Measurements from ENCODE around the gene APCDD1L.

Gene APCDD1L

GRCh38 chr20:58497724-58498469 is 17.3 kb downstream of the APCDD1L start:
- Mint-ChIP-seq H3K4me3 (no peak overlapping the region), H3K4me1 (ENCODE audit: low read depth in 2 of 2) (no peaks in the 10 kb centered on the region), H3K27me3 (peaks cover 8 to 33% of the 10 kb centered on the region in 2 donors), H3K27ac (no peak overlapping the region), H3K36me3 (ENCODE audit: insufficient read depth) (no peaks in the 10 kb centered on the region), H3K9me3 (no peaks in the 10 kb centered on the region)
- DNase-seq (no peak), ATAC-seq (replicated peaks) (no peak)

- Mint-ChIP-seq H3K27me3 (peaks cover 8 to 31% of the 10 kb centered on the region in 2 donors), H3K4me3 (no peak overlapping the region), H3K4me1 (ENCODE audit: low read depth in 2 of 2) (no peaks in the 10 kb centered on the region), H3K9me3 (no peaks in the 10 kb centered on the region), H3K27ac (no peak overlapping the region), H3K36me3 (ENCODE audit: insufficient read depth) (no peaks in the 10 kb centered on the region)
- DNase-seq (no peak), ATAC-seq (replicated peaks) (no peak)
These were observed 18.0 kb downstream of the APCDD1L start for GRCh38 chr20:58497076-58497641.

GRCh38 chr20:58496429-58496769 is 18.8 kb downstream of the APCDD1L start:
- ATAC-seq (replicated peaks) (no peak), DNase-seq (no peak)
- Mint-ChIP-seq H3K36me3 (ENCODE audit: insufficient read depth) (no peaks in the 10 kb centered on the region), H3K27ac (no peak overlapping the region), H3K4me3 (no peak overlapping the region), H3K27me3 (peaks cover 8 to 23% of the 10 kb centered on the region in 2 donors), H3K9me3 (no peaks in the 10 kb centered on the region), H3K4me1 (ENCODE audit: low read depth in 2 of 2) (no peaks in the 10 kb centered on the region)

GRCh38 chr20:58495623-58496428 is 19.4 kb downstream of the APCDD1L start:
- no peaks in the 10 kb centered on the region for H3K36me3 Mint-ChIP-seq (ENCODE audit: insufficient read depth)
- H3K27ac Mint-ChIP-seq, result no peak overlapping the region
- DNase-seq, result no peak
- no peak for ATAC-seq (replicated peaks)
- H3K27me3 Mint-ChIP-seq, result peaks cover 8 to 17% of the 10 kb centered on the region in 2 donors
- no peaks in the 10 kb centered on the region for H3K9me3 Mint-ChIP-seq
- H3K4me1 Mint-ChIP-seq (ENCODE audit: low read depth in 2 of 2), result no peaks in the 10 kb centered on the region
- H3K4me3 Mint-ChIP-seq, result no peak overlapping the region

- no peak overlapping the region for H3K4me3 Mint-ChIP-seq
- no peaks in the 10 kb centered on the region for H3K36me3 Mint-ChIP-seq (ENCODE audit: insufficient read depth)
- H3K27ac Mint-ChIP-seq, result no peak overlapping the region
- H3K4me1 Mint-ChIP-seq (ENCODE audit: low read depth in 2 of 2), result no peaks in the 10 kb centered on the region
- ATAC-seq (replicated peaks) (no peak), DNase-seq (no peak)
- H3K9me3 Mint-ChIP-seq, result no peaks in the 10 kb centered on the region
- peaks cover 8 to 10% of the 10 kb centered on the region in 2 donors for H3K27me3 Mint-ChIP-seq
These were observed 20.1 kb downstream of the APCDD1L start for GRCh38 chr20:58494923-58495622.

GRCh38 chr20:58492795-58493524 is 22.2 kb downstream of the APCDD1L start:
- DNase-seq (no peak), ATAC-seq (replicated peaks) (no peak)
- H3K4me3 Mint-ChIP-seq, result no peak overlapping the region
- H3K36me3 Mint-ChIP-seq (ENCODE audit: insufficient read depth), result no peaks in the 10 kb centered on the region
- peaks cover 0 to 8% of the 10 kb centered on the region in 2 donors for H3K27me3 Mint-ChIP-seq
- no peak overlapping the region for H3K27ac Mint-ChIP-seq
- no peaks in the 10 kb centered on the region for H3K4me1 Mint-ChIP-seq (ENCODE audit: low read depth in 2 of 2)
- no peaks in the 10 kb centered on the region for H3K9me3 Mint-ChIP-seq

- Mint-ChIP-seq H3K4me3 (no peak overlapping the region), H3K27ac (no peak overlapping the region), H3K27me3 (peaks cover 0 to 8% of the 10 kb centered on the region in 2 donors), H3K4me1 (ENCODE audit: low read depth in 2 of 2) (no peaks in the 10 kb centered on the region), H3K9me3 (no peaks in the 10 kb centered on the region), H3K36me3 (ENCODE audit: insufficient read depth) (no peaks in the 10 kb centered on the region)
- no peak for DNase-seq
- no peak for ATAC-seq (replicated peaks)
These were observed 23.0 kb downstream of the APCDD1L start for GRCh38 chr20:58492074-58492718.

- Mint-ChIP-seq H3K27me3 (peaks cover 25 to 33% of the 10 kb centered on the region in 2 donors), H3K4me3 (no peak overlapping the region), H3K4me1 (ENCODE audit: low read depth in 2 of 2) (peaks cover 0 to 1% of the 10 kb centered on the region in 2 donors), H3K36me3 (ENCODE audit: insufficient read depth) (no peaks in the 10 kb centered on the region), H3K27ac (no peak overlapping the region), H3K9me3 (peaks cover 3 to 12% of the 10 kb centered on the region in 2 donors)
- ATAC-seq (replicated peaks), result no peak
- DNase-seq, result no peak
These were observed 29.0 kb downstream of the APCDD1L start for GRCh38 chr20:58486207-58486606.

- ATAC-seq (replicated peaks) (no peak), DNase-seq (no peak)
- peaks cover 27 to 41% of the 10 kb centered on the region in 2 donors for H3K27me3 Mint-ChIP-seq
- H3K4me3 Mint-ChIP-seq, result no peak overlapping the region
- peaks cover 0 to 2% of the 10 kb centered on the region in 2 donors for H3K4me1 Mint-ChIP-seq (ENCODE audit: low read depth in 2 of 2)
- no peak overlapping the region for H3K27ac Mint-ChIP-seq
- peaks cover 3 to 12% of the 10 kb centered on the region in 2 donors for H3K9me3 Mint-ChIP-seq
- no peaks in the 10 kb centered on the region for H3K36me3 Mint-ChIP-seq (ENCODE audit: insufficient read depth)
These were observed 29.8 kb downstream of the APCDD1L start for GRCh38 chr20:58485393-58485792.

GRCh38 chr20:58483470-58483869 is 31.7 kb downstream of the APCDD1L start:
- ATAC-seq (replicated peaks) (no peak), DNase-seq (no peak)
- Mint-ChIP-seq H3K27ac (no peak overlapping the region), H3K36me3 (ENCODE audit: insufficient read depth) (no peaks in the 10 kb centered on the region), H3K4me1 (ENCODE audit: low read depth in 2 of 2) (peaks cover 0 to 2% of the 10 kb centered on the region in 2 donors), H3K27me3 (peaks cover 27 to 46% of the 10 kb centered on the region in 2 donors), H3K4me3 (no peak overlapping the region), H3K9me3 (peaks cover 3 to 12% of the 10 kb centered on the region in 2 donors)

- Mint-ChIP-seq H3K27ac (no peak overlapping the region), H3K36me3 (ENCODE audit: insufficient read depth) (no peaks in the 10 kb centered on the region), H3K4me1 (ENCODE audit: low read depth in 2 of 2) (peaks cover 0 to 2% of the 10 kb centered on the region in 2 donors), H3K27me3 (peaks cover 27 to 46% of the 10 kb centered on the region in 2 donors), H3K9me3 (peaks cover 5 to 12% of the 10 kb centered on the region in 2 donors), H3K4me3 (no peak overlapping the region)
- DNase-seq (no peak), ATAC-seq (replicated peaks) (no peak)
These were observed 32.1 kb downstream of the APCDD1L start for GRCh38 chr20:58483051-58483450.

- no peak overlapping the region for H3K27ac Mint-ChIP-seq
- no peak overlapping the region for H3K4me3 Mint-ChIP-seq
These were observed 32.8 kb downstream of the APCDD1L start for GRCh38 chr20:58482416-58482815.

More at GRCh38 chr20:58482416-58482815, 32.8 kb downstream of the APCDD1L start:
- Mint-ChIP-seq H3K4me1 (ENCODE audit: low read depth in 2 of 2) (peaks cover 0 to 2% of the 10 kb centered on the region in 2 donors), H3K36me3 (ENCODE audit: insufficient read depth) (no peaks in the 10 kb centered on the region), H3K9me3 (peaks cover 5 to 12% of the 10 kb centered on the region in 2 donors), H3K27me3 (peaks cover 27 to 46% of the 10 kb centered on the region in 2 donors)
- ATAC-seq (replicated peaks) (no peak), DNase-seq (no peak)

Data from effector memory CD8-positive, alpha-beta T cell (primary cell).